Uterus (tissue), 2 donors: ENCODE results near the gene FOXC2.

Experiments used
- POLR2A ChIP-seq, 2 donors: fragments of 450-650 bp; IDR thresholded peaks; one replicate each; pipeline ENCODE4 v1.6.1; 2016; ENCODE audit warnings: antibody characterized with exemption in 2 of 2, mild to moderate bottlenecking in 1 of 2, moderate library complexity in 1 of 2
- TF ChIP-seq, protein P1 (sequence below), 4 experiments: fragments of 200-600 bp in 2 of 4; fragments of 450-650 bp in 2 of 4; sonication (generic) in 2 of 4; IDR thresholded peaks; one replicate each; pipeline ENCODE4 v1.5.1; 2016 to 2019; ENCODE audit warnings: antibody characterized with exemption in 4 of 4, mild to moderate bottlenecking in 2 of 4, moderate library complexity in 1 of 4

- TF ChIP-seq, protein P1, sequence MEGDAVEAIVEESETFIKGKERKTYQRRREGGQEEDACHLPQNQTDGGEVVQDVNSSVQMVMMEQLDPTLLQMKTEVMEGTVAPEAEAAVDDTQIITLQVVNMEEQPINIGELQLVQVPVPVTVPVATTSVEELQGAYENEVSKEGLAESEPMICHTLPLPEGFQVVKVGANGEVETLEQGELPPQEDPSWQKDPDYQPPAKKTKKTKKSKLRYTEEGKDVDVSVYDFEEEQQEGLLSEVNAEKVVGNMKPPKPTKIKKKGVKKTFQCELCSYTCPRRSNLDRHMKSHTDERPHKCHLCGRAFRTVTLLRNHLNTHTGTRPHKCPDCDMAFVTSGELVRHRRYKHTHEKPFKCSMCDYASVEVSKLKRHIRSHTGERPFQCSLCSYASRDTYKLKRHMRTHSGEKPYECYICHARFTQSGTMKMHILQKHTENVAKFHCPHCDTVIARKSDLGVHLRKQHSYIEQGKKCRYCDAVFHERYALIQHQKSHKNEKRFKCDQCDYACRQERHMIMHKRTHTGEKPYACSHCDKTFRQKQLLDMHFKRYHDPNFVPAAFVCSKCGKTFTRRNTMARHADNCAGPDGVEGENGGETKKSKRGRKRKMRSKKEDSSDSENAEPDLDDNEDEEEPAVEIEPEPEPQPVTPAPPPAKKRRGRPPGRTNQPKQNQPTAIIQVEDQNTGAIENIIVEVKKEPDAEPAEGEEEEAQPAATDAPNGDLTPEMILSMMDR (IDR thresholded peaks at IDR 0.05): no peak
- TF ChIP-seq POLR2A (IDR thresholded peaks at IDR 0.05): no peak
Observed at GRCh38 chr16:86559802-86560305, 6.8 kb upstream of the FOXC2 start.
